NCI-H2029 treated with DMSO at 0.1 percent for 48 hours (cell line): ENCODE measurements around the gene EVPL.
"Not testable (repeated sequence)": the region's sequence is repeated elsewhere in the genome, so short reads cannot be mapped to it uniquely, and the experiment has no call there.

Experiments used
- DNase-seq: peaks from one replicate; lab custom pipeline; 2025; lab: John Stamatoyannopoulos, UW

Gene EVPL

GRCh38 chr17:76048025-76048605 is 21.0 kb upstream of the EVPL start:
- DNase-seq: no peak

GRCh38 chr17:76046064-76046463 is 19.0 kb upstream of the EVPL start:
- DNase-seq: no peak

- DNase-seq: not testable (repeated sequence)
Observed at GRCh38 chr17:76044475-76045007, 17.4 kb upstream of the EVPL start.

- not testable (repeated sequence) for DNase-seq
Observed at GRCh38 chr17:76042868-76043267, 15.8 kb upstream of the EVPL start.

GRCh38 chr17:76040376-76040775 is 13.3 kb upstream of the EVPL start:
- DNase-seq: no peak

GRCh38 chr17:76039121-76039520 is 12.0 kb upstream of the EVPL start:
- no peak for DNase-seq

- no peak for DNase-seq
Observed at GRCh38 chr17:76038050-76038449, 10.9 kb upstream of the EVPL start.

GRCh38 chr17:76036497-76037261 is 9.6 kb upstream of the EVPL start:
- no peak for DNase-seq

- no peak for DNase-seq
Observed at GRCh38 chr17:76034428-76035350, 7.6 kb upstream of the EVPL start.

- DNase-seq: no peak
Observed at GRCh38 chr17:76033139-76033538, 6.0 kb upstream of the EVPL start.

- DNase-seq: no peak
Observed at GRCh38 chr17:76032780-76033108, 5.6 kb upstream of the EVPL start.

- no peak for DNase-seq
Observed at GRCh38 chr17:76032073-76032779, 5.1 kb upstream of the EVPL start.

- DNase-seq: no peak
Observed at GRCh38 chr17:76026714-76027158, 370 bp downstream of the EVPL start.

- DNase-seq: no peak
Observed at GRCh38 chr17:76025294-76025693, 1.8 kb downstream of the EVPL start.

- no peak for DNase-seq
Observed at GRCh38 chr17:76024353-76024752, 2.8 kb downstream of the EVPL start.

GRCh38 chr17:76023900-76024237 is 3.2 kb downstream of the EVPL start:
- no peak for DNase-seq

- no peak for DNase-seq
Observed at GRCh38 chr17:76022973-76023899, 3.9 kb downstream of the EVPL start.

GRCh38 chr17:76022285-76022684 is 4.8 kb downstream of the EVPL start:
- no peak for DNase-seq

- DNase-seq: no peak
Observed at GRCh38 chr17:76019833-76020467, 7.2 kb downstream of the EVPL start.

GRCh38 chr17:76018801-76019200 is 8.3 kb downstream of the EVPL start:
- DNase-seq: no peak

GRCh38 chr17:76018340-76018680 is 8.8 kb downstream of the EVPL start:
- no peak for DNase-seq
